OCI-M2 (cell line): ENCODE results near the gene SLC29A3.
"Not testable (repeated sequence)": the region's sequence is repeated elsewhere in the genome, so short reads cannot be mapped to it uniquely, and the experiment has no call there.

Experiments
- DNase-seq: peaks from one replicate; lab custom pipeline; 2025; ENCODE audit not compliant: unreplicated experiment; lab: John Stamatoyannopoulos, UW

The SLC29A3 gene

DNA sequence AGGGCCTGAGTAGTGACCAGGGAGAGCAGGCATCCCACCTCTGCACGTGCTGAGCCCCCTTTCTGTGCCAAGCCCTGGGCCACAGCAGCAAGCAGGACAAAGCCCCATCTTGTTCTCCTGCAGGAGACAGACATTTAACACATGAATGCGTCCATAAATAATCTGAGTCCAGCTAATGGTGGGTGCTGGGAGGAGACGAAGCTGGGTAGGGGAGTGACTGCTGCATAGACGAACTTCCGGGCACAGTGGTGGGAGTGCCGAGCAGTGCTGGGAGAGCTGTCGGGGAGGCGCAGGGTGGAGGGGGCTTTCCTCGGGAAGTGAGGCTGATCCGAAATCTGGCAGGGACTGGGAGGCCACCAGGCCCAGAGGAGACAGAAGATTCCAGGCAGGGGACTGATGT is 35.2 kb upstream of the SLC29A3 start:
- DNase-seq, result no peak

DNA sequence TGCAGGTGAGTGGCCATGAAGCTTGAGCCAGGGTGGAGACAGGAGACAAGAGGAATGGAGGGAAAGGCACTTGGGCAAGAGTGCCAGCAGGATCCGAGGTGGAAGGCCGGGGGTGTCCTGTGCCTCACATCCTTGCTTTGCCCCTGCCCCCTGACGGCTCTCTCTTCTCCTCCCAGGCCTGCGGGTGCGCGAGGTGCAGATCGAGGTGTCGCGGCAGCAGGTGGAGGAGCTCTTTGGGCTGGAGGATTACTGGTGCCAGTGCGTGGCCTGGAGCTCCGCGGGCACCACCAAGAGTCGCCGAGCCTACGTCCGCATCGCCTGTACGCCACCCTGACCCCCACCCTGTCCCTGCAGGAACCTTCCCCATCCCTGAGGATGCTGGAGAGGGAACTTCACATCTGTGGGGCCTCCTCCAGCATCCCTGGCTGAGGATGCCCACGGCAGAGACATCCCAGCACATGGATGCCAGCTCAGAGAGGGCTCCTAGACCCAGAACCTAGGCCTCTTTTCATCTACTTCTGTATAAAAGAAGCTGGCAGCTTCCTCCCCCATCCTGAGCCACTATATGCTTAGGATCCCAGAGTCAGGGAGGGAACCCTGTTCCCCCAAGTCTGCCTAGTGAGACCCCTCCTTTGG is 34.4 kb upstream of the SLC29A3 start:
- DNase-seq, result no peak

DNA sequence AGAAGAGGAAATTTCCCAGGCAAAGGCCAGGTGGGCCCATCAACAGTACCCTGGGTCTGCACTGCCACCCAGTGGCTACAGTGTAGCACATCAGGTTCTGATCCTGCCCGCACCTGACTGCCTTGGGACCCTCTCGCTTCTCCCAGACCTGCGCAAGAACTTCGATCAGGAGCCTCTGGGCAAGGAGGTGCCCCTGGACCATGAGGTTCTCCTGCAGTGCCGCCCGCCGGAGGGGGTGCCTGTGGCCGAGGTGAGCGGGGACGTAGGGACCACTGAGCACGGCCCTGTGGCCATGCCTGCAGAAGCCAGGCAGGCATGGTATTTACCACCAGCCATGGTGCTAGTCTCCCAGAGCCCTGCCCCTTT is 33.9 kb upstream of the SLC29A3 start:
- no peak for DNase-seq

DNA sequence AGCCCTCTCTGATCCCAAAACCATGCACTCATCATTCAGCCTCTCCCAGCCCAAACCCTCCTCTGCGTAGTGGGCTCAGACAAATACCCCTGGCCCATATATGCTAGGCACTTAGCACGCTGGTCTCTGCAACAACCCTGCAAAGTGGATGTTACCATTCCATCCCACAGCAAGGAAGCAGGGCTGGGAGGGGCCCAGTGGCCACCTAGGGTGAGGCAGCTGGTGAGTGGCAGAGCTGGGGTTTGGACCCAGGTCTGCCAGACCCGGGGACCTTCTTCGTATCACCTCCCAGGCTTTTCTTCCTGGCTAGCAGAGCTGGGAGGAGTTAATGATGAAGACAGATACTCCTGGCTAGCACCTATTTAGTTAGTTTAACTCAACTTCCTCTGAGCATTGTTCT is 33.1 kb upstream of the SLC29A3 start:
- DNase-seq, result no peak

DNA sequence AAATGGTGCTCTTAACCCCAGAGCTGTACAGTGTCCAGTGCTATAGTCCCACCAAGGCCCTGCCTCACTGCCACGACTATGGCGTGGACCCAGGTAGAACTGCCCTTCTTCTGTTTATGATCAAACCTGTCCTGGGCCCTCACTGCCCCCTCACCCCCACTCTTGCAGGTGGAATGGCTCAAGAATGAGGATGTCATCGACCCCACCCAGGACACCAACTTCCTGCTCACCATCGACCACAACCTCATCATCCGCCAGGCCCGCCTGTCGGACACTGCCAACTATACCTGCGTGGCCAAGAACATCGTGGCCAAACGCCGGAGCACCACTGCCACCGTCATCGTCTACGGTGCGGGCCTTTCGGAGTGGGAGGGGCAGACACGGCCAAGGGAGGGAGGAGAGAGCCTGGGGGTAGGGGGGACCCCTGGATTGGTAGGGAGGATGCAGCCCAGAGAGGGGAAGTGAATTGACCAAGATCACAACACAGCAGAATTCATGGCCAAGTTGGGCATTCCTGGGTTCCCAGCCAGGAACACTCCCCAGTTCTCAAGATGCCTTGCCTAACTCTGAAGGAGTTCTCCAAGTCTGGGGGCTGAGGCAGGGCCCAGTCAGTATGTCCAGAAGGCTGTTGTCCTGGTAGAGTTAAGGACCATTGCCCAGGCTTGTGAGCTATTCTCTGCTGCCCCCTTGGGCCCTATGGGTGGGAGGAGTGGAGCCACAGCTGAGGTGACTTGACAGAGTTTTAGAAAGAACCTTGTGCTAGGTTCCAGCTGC is 32.4 kb upstream of the SLC29A3 start:
- no peak for DNase-seq

DNA sequence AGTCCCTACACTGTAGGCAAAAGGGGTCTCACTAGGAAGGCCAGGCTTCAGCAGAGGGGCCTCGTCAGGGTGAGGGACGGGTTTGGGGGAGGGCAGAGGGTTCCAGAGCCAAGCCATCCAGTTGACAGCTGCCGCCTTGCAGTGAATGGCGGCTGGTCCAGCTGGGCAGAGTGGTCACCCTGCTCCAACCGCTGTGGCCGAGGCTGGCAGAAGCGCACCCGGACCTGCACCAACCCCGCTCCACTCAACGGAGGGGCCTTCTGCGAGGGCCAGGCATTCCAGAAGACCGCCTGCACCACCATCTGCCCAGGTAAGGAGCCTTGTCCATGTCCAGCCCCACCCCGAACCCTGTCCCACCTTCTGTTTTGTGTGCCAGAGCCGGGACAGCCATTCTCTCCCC is 31.6 kb upstream of the SLC29A3 start:
- no peak for DNase-seq

DNA sequence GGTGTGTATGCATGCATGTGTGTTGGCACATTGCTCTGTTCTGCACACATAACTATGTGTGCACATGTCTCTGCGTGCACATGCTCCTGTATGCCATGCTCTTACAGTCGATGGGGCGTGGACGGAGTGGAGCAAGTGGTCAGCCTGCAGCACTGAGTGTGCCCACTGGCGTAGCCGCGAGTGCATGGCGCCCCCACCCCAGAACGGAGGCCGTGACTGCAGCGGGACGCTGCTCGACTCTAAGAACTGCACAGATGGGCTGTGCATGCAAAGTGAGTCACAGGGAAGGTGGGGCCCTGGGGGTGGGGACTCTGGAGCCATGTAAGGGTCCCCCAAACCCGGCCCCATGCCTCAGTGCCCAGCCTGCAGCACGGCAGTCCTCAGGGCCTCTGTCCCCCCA is 30.6 kb upstream of the SLC29A3 start:
- DNase-seq, result no peak

DNA sequence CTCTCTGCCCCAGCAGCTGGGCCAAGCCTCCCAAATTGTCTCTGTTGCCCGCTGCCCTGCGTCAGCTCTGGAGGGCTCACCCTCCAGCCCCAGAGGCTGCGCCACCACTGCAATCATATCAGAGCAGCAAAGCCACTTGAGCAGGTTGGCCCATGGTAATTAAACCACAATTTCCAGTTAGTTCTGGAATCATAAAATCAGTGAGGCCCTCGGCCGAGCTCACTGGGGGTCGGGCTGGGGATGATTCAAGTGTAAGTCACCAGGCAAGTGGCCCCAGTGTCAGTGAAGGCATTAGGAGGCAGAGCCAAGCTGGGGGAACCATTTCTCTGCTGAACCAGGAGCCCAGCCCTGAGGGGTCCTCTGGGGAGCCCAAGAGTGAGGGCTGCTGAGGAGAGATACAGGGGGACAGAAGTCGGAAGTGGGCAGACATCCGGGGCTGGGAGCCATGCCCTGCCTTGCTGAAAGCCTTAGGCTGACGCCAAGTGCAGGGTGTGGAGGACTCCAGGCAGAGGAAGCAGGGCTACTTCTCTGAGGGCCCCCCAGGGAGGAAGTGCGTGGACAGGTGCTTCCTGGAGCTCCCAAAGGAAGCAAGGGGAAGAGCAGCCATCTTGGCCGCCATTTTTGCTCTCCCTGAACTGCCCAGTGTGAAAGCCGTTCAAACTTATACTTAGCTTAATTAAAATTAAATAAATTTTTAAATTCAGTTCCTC is 29.5 kb upstream of the SLC29A3 start:
- no peak for DNase-seq

DNA sequence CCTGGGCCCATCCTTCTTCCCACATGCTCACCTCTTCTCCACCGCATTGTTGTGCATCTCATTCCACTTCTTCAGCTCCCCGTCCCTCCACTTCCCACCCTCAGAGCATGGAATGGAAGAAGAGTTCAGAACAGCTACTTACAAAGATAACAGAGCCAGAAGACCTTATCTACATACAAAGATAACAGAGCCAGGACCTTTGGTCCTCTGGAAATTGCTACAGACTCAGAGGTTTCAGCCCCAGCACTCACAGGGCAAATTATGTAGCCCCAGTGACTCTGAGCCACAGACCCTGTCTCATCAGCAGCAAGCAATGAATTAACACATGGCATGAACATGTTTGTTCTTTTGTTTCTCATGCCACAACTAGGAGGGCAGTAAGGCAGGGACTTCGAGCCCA is 28.7 kb upstream of the SLC29A3 start:
- DNase-seq, result no peak

DNA sequence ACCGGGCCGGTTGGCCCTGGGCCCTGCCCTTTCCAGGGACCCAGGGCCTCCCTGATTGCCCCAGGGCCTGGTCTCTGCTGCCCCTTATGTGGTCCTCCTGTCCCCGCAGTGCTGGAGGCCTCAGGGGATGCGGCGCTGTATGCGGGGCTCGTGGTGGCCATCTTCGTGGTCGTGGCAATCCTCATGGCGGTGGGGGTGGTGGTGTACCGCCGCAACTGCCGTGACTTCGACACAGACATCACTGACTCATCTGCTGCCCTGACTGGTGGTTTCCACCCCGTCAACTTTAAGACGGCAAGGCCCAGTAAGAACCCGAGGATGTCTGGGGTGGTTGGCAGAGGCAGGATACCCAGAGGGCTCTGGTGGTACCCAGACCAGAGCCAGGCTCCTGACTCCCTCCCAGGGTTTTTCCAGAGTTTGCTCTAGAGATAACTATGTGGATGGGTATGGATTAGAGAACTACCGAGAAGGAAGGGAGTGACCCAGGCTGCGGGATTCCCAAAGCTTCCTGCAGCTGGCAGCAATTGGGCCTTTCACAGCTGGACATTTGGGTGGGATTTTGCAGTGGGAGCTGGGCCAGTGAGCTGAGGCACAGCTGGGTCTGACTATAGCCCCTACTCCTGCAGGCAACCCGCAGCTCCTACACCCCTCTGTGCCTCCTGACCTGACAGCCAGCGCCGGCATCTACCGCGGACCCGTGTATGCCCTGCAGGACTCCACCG is 28.1 kb upstream of the SLC29A3 start:
- no peak for DNase-seq

DNA sequence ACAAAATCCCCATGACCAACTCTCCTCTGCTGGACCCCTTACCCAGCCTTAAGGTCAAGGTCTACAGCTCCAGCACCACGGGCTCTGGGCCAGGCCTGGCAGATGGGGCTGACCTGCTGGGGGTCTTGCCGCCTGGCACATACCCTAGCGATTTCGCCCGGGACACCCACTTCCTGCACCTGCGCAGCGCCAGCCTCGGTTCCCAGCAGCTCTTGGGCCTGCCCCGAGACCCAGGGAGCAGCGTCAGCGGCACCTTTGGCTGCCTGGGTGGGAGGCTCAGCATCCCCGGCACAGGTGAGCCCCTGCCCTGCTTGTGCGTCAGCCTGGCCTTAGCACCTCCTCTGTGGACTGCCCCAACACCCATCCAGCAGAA is 27.5 kb upstream of the SLC29A3 start:
- DNase-seq, result no peak

DNA sequence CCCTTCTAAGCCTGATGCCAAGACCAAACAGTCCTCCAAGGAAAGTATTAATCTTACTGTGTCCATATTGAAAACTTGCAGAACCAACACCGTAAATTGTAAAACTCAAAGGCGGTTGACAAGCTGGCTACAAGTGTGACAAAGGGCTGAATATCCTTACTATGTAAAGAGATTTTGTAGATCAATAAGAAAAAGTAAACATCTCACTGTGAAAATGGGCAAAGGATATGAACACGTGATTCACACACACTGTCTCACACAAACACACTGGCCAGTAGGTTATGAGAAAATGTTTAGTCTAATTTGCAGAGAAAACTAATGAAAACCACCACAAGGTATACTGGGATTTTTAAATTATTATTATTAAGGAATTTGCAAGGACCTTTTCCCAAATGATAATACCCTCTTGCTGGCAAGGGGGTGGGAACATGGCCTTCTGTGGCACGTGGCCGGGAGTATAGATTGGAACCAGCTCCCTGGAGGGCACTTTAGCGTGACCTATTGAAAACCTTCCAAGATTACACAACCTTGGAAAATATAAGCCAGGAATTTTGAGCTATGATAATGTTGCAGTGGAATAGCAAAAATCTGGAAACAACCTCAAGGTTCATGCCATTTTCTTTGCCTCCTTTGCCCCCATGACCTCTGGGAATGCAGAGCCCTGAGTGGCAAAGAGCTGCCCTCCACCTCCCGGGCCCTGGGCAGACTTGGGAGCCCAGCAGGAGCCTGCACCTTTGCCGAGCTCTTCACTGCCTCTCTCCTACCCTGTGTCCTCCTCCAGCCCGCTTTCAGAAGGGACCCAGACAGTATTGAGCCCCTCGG is 26.2 kb upstream of the SLC29A3 start:
- DNase-seq, result no peak

DNA sequence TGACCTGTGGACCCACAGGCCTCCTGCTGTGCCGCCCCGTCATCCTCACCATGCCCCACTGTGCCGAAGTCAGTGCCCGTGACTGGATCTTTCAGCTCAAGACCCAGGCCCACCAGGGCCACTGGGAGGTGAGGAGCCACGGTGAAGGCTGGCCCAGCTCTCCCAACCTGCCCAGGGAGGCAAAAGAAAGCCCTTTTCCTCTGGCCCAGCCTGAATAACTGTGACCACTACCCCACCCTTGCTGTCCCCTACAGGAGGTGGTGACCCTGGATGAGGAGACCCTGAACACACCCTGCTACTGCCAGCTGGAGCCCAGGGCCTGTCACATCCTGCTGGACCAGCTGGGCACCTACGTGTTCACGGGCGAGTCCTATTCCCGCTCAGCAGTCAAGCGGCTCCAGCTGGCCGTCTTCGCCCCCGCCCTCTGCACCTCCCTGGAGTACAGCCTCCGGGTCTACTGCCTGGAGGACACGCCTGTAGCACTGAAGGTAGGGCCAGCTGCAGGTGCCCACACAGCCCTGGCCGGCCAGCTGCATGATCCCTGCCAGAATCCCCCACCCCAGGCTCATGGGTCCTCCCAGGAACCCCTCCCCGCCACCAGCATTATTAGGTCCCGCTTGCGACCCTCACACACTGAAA is 25.5 kb upstream of the SLC29A3 start:
- no peak for DNase-seq

DNA sequence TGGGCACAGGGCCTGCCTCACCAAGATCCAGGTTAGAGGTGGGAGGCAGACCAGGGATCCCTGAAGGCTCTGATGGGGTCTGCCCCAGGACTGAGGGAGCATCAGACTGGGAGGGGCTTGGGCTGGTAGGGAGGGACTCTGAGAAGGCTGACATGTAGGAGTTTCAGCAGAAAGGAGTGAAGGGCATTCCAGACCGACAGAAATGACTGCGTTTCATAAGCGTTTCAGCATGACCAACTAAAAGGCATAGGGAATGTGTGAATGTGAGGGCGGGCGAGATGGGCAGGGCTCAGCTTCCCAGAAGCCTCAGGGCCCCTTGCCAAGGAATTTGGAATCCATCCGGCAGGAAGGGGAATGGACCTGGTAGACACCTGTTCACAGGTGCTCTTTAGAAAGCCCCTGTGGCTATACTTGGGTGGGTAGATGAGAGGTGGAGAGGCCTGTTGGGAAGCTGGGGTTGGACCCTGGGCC is 24.9 kb upstream of the SLC29A3 start:
- DNase-seq, result no peak

DNA sequence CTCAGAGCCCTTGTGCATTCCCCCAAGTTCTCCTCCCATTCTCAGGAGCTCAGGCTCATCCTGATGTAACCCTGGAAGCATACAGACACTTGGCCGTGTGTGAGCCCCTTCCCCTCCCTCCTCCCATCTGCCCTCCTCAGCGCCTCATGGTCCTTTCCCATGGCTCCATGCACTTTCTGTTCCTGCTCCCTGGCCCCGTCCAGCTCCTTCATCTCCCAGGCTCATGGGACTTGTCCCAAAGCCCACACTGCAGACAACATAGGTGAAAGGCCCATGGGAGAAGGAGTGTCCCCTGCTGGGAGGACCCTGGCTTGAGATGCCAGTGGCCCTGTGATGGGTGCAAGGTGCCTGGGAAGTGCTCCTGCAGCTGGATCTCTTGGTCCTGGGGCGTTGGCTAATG is 24.2 kb upstream of the SLC29A3 start:
- DNase-seq, result no peak

DNA sequence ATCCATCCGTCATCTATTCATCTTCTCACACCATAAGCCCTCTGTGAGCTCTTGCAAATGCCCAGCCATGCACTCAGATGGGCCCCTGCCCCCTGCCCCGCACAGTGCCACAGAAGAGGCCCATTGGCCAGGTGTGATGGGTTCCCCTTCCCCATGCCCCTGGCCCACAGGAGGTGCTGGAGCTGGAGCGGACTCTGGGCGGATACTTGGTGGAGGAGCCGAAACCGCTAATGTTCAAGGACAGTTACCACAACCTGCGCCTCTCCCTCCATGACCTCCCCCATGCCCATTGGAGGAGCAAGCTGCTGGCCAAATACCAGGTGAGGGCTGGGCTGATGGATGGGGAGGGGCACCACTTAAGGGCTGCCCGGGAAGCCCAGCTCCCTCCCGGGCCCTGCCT is 23.4 kb upstream of the SLC29A3 start:
- DNase-seq, result no peak

DNA sequence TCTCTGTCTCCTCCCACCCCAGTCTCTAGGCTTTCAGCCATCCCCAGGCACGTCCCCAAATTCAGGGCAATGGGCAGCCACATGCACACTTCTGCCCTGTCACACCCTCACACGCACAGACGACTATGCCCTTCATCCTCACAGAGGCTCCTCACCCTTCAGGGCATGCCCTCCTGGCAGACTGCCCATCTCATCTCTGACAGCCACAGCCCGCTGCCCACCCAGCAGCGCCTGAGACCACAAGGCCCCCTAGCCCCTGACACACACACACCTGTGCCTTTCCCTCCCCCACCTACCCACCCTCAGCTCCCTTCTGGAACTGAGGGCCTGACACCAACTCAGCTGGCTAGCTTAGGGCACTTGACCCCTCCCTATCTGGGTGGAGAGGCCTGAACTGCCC is 23.0 kb upstream of the SLC29A3 start:
- no peak for DNase-seq

DNA sequence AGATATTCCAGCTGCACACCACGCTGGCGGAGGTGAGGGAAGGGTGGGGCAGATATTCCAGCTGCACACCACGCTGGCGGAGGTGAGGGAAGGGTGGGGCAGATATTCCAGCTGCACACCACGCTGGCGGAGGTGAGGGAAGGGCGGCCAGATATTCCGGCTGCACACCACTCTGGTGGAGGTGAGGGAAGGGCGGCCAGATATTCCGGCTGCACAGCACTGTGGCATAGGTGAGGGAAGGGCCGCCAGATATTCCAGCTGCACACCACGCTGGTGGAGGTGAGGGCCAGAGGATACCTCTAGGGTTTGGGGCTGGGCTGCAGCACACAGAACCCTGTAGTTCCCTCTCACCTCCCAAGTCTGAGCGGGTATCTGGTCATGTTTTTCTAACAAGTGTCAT is 22.2 kb upstream of the SLC29A3 start:
- not testable (repeated sequence) for DNase-seq

DNA sequence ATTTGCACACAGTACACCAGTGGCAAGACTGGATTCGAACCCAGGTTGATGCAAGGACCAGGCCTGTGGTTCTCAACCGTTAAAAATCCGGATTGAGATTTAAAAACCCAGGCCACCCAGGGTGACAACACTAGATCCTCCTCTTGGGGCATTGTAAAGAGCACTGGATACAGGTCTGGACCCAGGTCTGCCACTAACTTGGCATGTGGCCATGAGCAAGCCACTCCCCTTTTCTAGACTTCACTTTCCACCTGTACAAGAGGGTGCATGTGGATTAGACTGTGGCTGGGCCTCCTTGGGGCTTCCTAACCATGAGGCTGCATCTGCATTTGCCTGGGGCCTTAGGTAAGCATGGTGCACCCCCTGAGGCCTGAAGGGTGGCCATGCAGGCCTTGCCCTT is 21.7 kb upstream of the SLC29A3 start:
- DNase-seq, result no peak

DNA sequence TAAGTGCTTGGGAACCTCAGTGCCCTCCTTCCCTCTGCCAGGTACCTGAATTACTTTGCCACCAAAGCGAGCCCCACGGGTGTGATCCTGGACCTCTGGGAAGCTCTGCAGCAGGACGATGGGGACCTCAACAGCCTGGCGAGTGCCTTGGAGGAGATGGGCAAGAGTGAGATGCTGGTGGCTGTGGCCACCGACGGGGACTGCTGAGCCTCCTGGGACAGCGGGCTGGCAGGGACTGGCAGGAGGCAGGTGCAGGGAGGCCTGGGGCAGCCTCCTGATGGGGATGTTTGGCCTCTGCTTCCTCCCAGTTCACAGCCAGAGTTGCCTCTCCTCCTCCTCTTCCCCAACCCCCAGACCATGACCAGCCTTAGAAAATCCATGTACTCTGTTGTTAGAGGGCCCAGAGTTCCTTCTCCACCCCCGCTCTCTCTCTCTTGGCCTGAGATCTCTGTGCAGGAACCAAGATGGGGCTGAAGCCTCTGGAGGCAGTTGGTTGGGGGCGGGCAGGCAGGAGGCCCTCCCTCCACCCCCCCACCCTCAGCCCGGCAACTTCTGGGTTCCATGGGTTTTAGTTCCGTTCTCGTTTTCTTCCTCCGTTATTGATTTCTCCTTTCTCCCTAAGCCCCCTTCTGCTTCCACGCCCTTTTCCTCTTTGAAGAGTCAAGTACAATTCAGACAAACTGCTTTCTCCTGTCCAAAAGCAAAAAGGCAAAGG is 19.8 kb upstream of the SLC29A3 start:
- no peak for DNase-seq
